IMR-90 (cell line): ENCODE data around the gene AHNAK2.

ENCODE experiments used
- RCOR1 ChIP-seq: IDR thresholded peaks from 2 replicates; pipeline ENCODE4 v1.6.1; 2012; ENCODE audit warnings: mild to moderate bottlenecking, low read length, improper control_type of control experiment; ENCODE audit not compliant: insufficient replicate concordance
- SMC3 ChIP-seq: fragments of 150-350 bp; IDR thresholded peaks from 2 replicates; pipeline ENCODE4 v1.6.1; 2016; ENCODE audit warnings: low read depth, mild to moderate bottlenecking, antibody characterized with exemption, low read length, moderate library complexity

DNA sequence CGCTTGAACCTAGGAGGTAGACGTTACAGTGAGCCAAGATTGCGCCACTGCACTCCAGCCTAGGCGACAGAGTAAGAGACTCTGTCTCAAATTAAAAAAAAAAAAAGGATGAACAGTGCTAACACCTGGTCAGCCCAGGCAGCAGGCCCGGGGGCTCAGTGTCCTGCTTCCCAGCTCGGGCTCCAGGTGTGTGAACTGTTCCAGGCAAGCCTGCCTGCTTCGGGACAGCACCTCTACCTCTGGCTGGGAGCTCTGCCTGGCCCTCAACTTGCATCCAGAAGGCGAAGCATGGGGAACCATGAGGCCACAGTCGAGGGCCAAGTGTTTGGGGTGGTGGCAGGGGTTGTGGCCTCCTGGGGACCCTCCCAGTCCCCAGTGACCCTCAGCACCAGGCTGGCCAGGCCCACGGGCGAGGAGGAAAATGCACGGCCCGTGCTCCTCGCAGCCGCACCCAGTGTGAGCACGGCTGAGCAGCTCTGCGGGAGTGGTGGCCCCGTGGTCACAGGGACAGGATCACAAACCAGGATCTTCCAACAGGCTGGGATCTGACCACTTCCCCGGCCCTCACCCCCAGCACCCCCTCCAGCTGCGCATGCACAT, 27.3 kb upstream of the AHNAK2 start:
- TF ChIP-seq SMC3 (no peak), RCOR1 (no peak)
